ENCODE data around the gene SLC34A3.

Gene SLC34A3

DNA sequence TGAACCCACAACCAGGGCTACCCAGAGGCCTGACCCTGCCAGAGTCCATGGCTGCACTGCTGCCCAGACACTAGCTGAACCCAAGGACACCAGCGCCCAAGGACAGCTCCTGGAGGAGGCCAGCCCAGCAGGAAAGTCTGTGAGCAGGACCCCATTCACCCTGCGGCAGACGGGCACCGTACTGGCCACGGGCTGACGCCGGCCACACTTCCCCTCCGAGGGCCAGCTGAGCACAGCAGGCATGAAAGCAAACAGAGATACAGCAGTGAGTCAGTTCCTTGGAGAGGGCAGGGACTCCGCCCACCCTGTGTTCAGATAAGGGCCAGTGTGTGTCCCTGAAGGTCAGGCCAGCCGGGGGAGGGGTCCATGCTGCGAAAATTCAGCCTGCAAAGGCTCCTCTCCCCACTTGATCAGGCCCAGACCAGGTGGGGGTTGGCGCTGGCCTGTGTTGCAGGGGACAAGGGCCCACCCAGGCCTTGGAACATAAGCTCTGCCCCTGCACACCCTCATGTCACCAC lies 11.9 kb upstream of the SLC34A3 start:
- peak in 1 of 2 experiments; percentile 39 for DNase-seq

GRCh38 chr9:137219757-137220316 lies 10.9 kb upstream of the SLC34A3 start:
- DNase-seq = no peak

- DNase-seq = no peak
Measured at GRCh38 chr9:137220317-137221094, 10.2 kb upstream of the SLC34A3 start.

GRCh38 chr9:137221095-137221505 lies 9.6 kb upstream of the SLC34A3 start:
- no peak for DNase-seq

DNA sequence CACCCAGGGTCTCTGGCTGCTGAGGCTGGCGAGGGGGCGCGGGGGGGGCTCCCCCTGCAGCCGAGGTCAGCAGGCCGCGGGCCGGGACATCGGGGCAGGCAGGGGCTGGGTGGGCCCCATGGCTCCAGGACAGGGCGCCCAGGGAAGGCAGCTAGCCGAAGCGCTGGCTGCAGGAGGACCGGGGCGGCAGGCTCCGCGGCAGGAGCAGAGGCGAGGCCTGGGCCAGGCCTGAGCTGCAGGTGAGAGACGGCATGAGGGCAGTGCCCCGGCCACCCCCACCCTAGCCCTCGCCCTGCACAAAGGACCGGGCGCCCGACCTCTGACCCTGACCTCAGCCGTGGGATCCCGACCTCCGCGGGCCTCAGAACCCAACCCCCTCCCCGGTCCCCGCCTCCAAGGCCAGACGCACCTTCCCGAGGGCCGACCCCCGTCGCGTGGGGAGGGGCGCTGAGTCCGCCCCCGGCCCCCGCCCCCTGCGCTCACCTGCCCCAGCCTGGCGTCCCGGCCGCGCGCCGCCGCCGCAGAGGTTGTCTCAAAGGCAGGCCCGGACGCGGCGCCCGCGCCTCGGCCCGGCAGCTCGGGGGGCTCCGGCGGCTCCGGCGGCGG lies 9.1 kb upstream of the SLC34A3 start:
- DNase-seq = no peak

- no peak for DNase-seq
Measured at GRCh38 chr9:137222190-137223077, 8.3 kb upstream of the SLC34A3 start, which contains the start of gene RNF208. Gene RNF208 (minus strand): TSS chr9:137222240. CDS start chr9:137221212, 1,028 bp downstream.

DNA sequence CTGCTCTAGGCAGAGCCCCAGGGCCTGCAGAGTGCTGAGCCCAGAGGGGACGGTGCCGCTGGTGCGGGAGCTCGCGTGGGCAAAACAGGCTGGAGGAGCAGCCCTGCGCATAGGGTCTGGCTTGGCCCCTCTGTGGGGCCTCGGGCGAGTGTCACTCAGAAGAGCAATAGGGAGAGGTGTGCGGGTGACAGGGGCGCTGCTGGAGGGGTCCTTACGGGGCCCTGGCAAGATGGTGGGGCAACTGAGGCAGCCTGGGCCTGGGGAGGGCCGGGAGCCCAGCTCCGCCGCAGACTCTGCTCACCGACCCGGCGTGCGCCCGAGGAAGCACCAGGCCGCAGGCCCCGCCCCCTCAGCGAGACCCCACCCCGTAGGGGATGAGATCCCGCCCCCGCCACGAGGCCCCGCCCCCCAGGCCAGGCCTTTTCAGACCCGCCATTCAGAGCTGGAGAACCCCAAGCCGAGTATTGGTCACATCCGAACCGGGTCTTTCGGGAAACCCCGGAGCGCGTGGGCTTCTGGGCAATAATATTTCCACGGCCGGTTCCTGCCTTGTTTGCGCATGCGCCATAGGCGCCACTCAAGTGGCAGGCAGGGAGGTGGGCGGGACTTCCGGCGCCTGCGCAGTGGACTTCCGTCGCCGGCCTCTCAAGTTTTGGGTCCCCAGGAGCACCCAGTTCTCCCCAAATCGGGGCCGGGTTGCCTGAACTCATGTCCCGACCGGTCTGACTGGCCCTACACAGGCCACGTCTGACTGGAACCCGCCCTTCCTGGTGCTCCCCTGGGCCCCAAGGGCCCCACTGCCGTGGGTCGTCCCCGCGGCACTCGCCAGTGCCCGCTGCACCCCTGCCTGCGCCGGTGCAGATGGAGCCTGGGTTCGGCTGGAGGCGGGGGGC lies 7.4 kb upstream of the SLC34A3 start:
- DNase-seq = peak; percentile 96 to 97

DNA sequence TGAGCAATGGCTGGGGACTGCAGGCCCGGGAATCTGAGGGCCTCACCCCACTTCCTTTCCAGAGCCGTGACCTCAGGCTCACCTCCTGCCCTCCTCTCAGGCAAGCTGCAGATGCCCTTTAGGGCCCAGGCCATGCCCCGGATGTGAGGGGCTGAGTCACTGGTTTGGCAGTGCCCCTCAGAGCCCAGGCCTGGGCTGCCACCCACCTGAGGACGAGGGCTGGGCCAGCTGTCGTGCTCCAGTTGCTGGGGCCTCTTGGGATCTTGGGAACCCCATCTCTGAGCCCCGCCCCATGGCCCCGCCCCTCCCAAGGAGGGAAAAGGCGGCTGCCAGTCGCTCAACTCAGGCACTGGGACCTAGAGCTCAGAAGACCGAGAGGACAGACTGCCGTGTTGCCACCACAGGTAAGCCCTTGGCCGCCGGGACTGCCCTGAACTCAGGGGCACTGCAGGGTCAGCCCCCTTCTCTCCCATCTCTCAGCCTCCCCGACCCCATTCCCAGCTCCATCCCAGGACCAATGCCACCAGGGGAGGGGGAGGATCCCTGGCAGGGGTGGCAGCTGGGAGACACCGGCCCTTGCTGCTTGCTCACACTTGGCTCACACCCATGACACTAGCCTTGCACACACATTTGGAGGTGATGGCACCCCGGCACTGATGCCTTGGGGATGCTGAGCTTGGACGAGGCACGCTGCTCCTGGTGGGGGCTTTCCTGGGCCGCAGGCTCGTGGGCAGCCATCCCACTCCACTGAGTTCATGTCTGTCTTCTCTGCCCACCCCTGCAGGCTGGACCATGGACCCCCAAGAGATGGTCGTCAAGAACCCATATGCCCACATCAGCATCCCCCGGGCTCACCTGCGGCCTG lies 5.6 kb upstream of the SLC34A3 start, which contains the start of gene CYSRT1:
Gene CYSRT1 (plus strand): TSS at position 345 of the 865 bp plus-strand sequence. CDS start 448 bp downstream, at position 793.
- no peak for DNase-seq

DNA sequence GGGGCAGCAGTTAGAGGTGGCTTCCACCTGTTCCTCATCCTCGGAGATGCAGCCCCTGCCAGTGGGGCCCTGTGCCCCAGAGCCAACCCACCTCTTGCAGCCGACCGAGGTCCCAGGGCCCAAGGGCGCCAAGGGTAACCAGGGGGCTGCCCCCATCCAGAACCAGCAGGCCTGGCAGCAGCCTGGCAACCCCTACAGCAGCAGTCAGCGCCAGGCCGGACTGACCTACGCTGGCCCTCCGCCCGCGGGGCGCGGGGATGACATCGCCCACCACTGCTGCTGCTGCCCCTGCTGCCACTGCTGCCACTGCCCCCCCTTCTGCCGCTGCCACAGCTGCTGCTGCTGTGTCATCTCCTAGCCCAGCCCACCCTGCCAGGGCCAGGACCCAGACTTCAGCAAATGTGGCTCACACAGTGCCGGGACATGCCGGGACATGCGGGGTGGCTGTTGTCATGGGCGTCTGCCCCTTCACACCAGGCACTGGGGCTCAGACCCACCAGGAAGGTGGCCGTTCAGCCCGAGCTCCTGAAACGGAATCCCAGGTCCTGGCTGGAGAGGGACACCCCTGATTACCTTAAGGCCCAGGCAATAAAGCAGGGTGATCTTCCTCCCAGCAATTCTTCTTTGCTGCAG lies 4.9 kb upstream of the SLC34A3 start:
- no peak for DNase-seq

DNA sequence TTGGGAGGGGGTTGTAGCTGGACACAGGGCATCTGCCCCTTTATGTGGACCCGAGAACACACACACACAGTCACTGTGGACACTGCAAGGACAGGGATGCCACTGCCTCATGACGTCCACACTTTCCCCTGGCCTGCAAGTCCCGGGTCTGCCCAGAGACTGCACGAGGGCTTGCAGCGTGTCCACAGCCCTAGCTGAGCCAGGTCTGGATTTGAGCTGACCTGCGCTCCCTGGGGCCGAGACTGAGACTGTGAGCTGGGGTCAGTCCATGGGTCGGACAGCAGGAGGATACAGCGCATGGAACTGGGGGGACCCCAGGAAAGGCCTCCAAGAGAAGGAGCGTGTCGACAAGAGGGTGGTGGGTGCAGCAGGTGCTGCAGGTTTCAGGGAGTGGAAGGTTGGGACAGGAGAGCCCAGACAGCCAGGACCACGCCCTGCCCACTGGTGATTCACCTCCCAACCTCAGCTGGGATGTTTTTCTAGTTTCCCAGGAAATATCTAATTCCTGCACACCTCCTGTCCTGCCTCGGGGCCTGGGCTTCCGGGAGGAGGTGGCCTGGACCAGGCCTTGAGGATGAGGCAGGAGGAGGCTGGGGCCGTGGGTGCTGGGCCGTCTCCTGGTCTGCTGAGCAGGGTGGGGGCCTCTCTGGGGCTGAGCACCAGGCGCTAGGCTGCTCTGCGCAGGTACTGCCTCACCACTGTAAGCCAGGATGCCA lies 4.2 kb upstream of the SLC34A3 start:
- no peak for DNase-seq

DNA sequence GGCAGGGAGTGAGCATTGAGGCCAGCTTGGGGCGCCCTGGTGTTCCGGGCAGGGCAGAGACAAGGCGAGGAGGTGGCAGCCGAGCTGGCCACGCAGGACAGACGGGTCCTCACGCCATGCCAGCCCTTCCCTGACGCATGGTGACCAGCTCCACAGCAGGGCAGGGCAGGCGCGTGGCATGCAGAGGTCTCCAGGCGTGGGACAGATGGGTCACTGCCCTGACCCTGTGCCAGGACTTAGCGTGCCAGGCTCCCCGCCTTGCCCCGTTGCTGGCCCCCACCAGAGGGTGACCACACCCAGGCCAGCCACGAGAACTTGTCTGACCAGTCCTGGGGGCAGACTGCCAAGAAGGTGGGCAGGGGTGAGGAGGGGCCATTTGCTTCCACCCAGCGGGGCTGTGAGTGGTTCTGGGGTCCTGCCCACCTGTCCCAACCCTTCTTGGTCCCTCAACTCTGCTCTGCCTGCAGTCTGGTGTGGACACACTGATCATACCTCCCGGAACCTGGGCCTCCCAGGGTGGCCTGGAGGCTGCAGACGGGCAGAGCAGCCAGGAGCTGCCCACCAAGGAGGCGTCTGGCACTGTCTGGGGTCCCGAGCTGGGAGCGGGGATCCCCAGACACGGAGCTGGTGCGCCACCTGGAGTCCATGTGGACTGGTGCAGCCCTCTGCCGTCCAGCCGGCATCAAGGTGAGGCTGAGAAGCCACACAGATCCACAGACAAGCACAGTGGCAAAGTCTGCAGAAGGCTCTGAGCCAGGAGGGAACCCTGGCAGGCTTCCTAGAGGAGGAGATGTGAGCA lies 3.4 kb upstream of the SLC34A3 start, which contains the start of gene RNF224:
Gene RNF224 (plus strand): TSS at position 449 of the 799 bp plus-strand sequence. CDS start 834 bp downstream, outside the sequence.
- peak; percentile 71 to 77 for DNase-seq

- no peak for DNase-seq
Measured at GRCh38 chr9:137227853-137228505, 2.7 kb upstream of the SLC34A3 start.

DNA sequence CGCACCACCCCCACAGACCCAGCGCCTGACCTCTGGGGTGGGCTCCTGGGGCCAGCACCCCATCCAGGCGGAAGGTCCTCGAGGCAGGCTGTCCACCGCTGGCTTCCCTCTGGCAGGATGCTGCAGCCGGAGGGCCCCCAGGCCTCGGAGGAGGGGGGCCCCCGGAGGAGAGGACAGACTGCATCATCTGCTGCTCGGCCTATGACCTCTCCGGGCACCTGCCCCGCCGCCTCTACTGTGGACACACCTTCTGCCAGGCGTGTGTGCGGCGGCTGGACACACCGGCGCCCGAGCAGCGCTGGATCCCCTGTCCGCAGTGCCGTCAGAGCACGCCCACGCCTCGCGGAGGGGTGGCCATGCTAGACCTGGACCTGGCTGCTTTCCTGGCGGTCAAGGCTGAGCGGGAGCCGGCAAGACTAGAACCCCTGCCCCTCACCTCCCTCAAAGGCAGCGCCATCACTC lies 2.2 kb upstream of the SLC34A3 start:
- no peak for DNase-seq

DNA sequence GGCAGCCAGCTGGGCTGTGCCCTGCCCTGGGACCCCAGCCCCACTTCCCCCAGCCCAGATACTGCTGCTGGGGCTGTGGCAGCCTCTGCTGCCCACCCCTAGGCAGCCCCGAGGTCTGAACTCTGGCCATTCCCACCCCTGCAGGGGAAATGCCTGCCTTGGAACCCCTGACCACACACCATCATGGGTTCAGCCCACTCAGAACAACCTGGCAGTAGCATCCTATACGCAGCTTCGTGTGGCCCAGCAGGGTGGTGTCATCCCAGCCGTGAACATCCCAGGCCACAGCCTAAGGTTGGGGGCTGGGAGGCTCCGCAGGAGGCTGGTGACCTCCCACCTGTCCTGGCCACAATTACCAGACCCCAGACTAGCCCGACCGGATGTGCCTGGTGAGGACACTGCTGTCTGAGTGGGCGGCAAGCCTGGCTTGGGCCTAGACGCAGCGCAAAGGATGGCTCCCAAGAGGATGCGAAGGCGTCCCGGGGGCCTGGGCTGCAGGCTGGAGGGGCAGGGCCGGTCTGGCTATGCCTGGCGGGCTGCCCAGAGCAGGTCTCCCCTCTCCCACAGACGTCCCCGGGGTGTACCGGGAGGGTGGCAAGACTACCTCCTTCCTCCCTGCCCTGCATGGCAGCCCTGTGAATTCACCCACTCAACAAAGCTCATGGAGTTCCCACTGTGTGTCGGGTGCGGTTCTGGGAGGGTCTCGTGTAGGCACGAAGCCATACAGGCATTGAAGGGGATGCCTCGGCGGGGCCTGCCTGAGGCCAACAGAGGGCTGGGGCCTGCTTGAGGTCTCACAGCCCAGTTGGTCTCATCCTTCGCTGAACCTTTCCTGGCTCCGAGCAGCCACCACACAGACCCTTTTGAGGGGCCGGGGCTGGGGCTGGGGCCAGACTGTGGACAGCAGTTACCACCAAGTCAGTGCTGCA lies 1.5 kb upstream of the SLC34A3 start:
- no peak for DNase-seq

DNA sequence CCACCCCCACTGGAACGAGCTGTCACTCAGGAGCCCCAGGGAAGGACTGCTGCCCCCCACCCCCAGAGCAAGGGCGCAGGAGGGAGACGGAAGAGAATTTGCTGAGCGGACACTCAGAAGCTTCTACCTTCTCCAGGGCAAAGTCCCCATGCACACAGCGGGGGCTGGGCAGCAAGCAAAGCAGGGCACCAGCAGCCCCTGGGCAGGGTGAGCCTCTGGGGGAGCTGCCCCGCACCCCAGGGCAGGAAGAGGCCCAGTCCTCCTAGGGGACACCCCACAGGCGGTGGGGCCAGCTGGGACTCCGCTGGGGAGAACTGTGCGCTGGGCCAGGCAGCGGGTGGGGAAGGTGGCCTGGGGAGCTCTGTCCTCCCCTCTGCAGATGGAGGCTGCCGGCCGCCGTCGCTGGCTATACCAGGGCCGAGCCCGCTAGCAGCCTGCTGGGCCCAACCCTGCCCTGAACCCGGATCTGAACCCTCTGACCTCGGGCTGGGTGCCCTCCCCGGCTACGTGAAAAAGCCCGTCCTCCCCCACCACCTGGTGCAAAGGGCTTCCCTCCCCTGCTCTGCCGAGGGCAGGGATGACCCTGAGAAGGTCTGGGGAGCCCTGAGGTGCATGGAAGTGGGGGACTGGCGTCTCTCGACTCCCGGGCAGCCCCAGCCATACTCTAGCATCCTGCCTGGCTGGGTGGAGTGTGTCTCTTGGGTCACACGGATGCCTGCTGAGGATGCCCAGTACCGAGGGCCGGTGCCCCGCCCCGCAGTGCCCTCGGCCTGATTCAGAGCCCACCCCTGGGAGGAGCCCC lies 597 bp upstream of the SLC34A3 start:
- no peak for DNase-seq
